Endothelial cell of umbilical vein (primary cell): ENCODE results near the gene SLC29A3. TPM values are rescaled to one million over a fixed set of nuclear protein-coding genes. Genes with fewer than 3 reads are reported as not detected.

Experiments used
- BruUV-seq: library from RNA; stranded (reverse); fragments of 400-500 nt; replicated peaks from 2 replicates; lab custom pipeline; 2021; lab: Mats Ljungman, UMichigan
- CTCF ChIA-PET: fragments of 300-600, 350-600 bp; sonication (Branson Sonifier 250); formaldehyde crosslinking; loops from one replicate; lab custom pipeline; 2021; ENCODE audit warnings: antibody characterized with exemption, inconsistent platforms; lab: Charles Lee
- POLR2A ChIA-PET: fragments of 300-600, 350-600 bp; sonication (Branson Sonifier 250); formaldehyde crosslinking; loops from one replicate; lab custom pipeline; 2021; ENCODE audit warnings: antibody characterized with exemption, inconsistent platforms; lab: Charles Lee
- DNase-seq: peaks from one replicate; pipeline ENCODE4 v3.0.0-alpha.2; 2011; ENCODE audit warnings: low read depth, low spot score
- FAIRE-seq: peaks from 2 replicates; lab custom pipeline; 2011; peaks lifted over from hg19 to GRCh38; lab: Jason Lieb, UNC
- H2AFZ ChIP-seq: 2 replicates; pipeline ENCODE4 v1.6.0; 2012; ENCODE audit warnings: low read depth, low read length, control low read depth, inconsistent platforms
- H3K27ac ChIP-seq: 2 replicates; pipeline ENCODE4 v1.5.1; 2011; ENCODE audit warnings: low read depth, mild to moderate bottlenecking, control low read depth, low read length, moderate library complexity; ENCODE audit not compliant: insufficient read depth
- H3K27me3 ChIP-seq, 2 experiments: 2 replicates each; pipeline versions ENCODE4 v1.6.0 to v1.6.1; 2011; ENCODE audit warnings: low read length in 2 of 2, mixed read lengths in 1 of 2; ENCODE audit not compliant: control insufficient read depth in 2 of 2, insufficient read depth in 2 of 2
- H3K36me3 ChIP-seq, 2 experiments: 2 replicates in 1 of 2; 3 replicates in 1 of 2; pipeline ENCODE4 v1.5.1; 2011; ENCODE audit warnings: low read length in 2 of 2, mild to moderate bottlenecking in 1 of 2, moderate library complexity in 1 of 2; ENCODE audit not compliant: control insufficient read depth in 2 of 2, insufficient read depth in 2 of 2; ENCODE audit errors: extremely low read depth in 1 of 2
- H3K4me1 ChIP-seq: 3 replicates; pipeline ENCODE4 v1.5.1; 2011; ENCODE audit warnings: mild to moderate bottlenecking, low read length; ENCODE audit not compliant: control insufficient read depth, insufficient read depth; ENCODE audit errors: extremely low read depth
- H3K4me2 ChIP-seq: 2 replicates; pipeline ENCODE4 v1.6.1; 2011; ENCODE audit warnings: low read length, control low read depth, mixed read lengths; ENCODE audit not compliant: insufficient read depth
- H3K4me3 ChIP-seq, 3 experiments: fragments of 200-600 bp in 1 of 3; sonication (generic), shearing (Covaris generic) in 1 of 3; replicated peaks in 1 of 3; 2 replicates each; pipeline ENCODE4 v1.5.1; 2011 to 2016; ENCODE audit warnings: control low read depth in 3 of 3, low read length in 3 of 3, mild to moderate bottlenecking in 2 of 3, inconsistent platforms in 1 of 3, low read depth in 1 of 3, moderate library complexity in 1 of 3; ENCODE audit not compliant: insufficient read depth in 1 of 3
- H3K79me2 ChIP-seq: 2 replicates; pipeline ENCODE4 v1.6.0; 2012; ENCODE audit warnings: low read length, inconsistent platforms; ENCODE audit not compliant: control insufficient read depth, insufficient read depth
- H3K9ac ChIP-seq: replicated peaks from 2 replicates; pipeline ENCODE3; 2011; ENCODE audit warnings: low read length, control low read depth; ENCODE audit not compliant: insufficient read depth; ENCODE audit errors: extremely low read depth
- H3K9me1 ChIP-seq: replicated peaks from 3 replicates; pipeline ENCODE4 v1.6.0; 2011; ENCODE audit warnings: mild to moderate bottlenecking, low read length; ENCODE audit not compliant: control insufficient read depth, insufficient read depth; ENCODE audit errors: extremely low read depth
- H3K9me3 ChIP-seq: replicated peaks from 2 replicates; pipeline ENCODE4 v1.5.1; 2012; ENCODE audit warnings: low read length, inconsistent platforms; ENCODE audit not compliant: control insufficient read depth, insufficient read depth
- H4K20me1 ChIP-seq: replicated peaks from 2 replicates; pipeline ENCODE3; 2011; ENCODE audit warnings: mild to moderate bottlenecking, low read length; ENCODE audit not compliant: control insufficient read depth, insufficient read depth; ENCODE audit errors: extremely low read depth
- CTCF ChIP-seq, 2 donors: IDR thresholded peaks; 1 replicate in 1 of 2; 2 replicates in 1 of 2; pipeline ENCODE4 v1.5.1; 2011; ENCODE audit warnings: low read length in 2 of 2, mild to moderate bottlenecking in 2 of 2, moderate library complexity in 2 of 2, control low read depth in 1 of 2, inconsistent platforms in 1 of 2, low read depth in 1 of 2; ENCODE audit not compliant: insufficient read depth in 1 of 2; ENCODE audit errors: extremely low read depth in 1 of 2
- EZH2 ChIP-seq: IDR thresholded peaks from 2 replicates; pipeline ENCODE4 v1.6.1; 2012; ENCODE audit warnings: borderline replicate concordance, low read depth, mild to moderate bottlenecking, moderate library complexity, low read length, inconsistent platforms; ENCODE audit not compliant: severe bottlenecking
- FOS ChIP-seq: IDR thresholded peaks from 2 replicates; pipeline ENCODE4 v1.6.1; 2011; ENCODE audit warnings: mild to moderate bottlenecking, low read length, moderate library complexity, borderline replicate concordance; ENCODE audit not compliant: insufficient read depth
- GATA2 ChIP-seq: IDR thresholded peaks from 2 replicates; pipeline ENCODE4 v1.7.0; 2011; ENCODE audit warnings: low read depth, mild to moderate bottlenecking, moderate library complexity, mixed read lengths, low read length; ENCODE audit not compliant: insufficient read length, insufficient read depth
- JUN ChIP-seq: IDR thresholded peaks from 2 replicates; pipeline ENCODE4 v1.6.1; 2011; ENCODE audit warnings: borderline replicate concordance, low read depth; ENCODE audit not compliant: insufficient read length, insufficient read depth
- MAX ChIP-seq: IDR thresholded peaks from 2 replicates; pipeline ENCODE4 v1.6.1; 2011; ENCODE audit not compliant: insufficient read depth, insufficient read length
- MYC ChIP-seq: IDR thresholded peaks from one replicate; pipeline ENCODE4 v1.6.1; 2011; ENCODE audit warnings: mild to moderate bottlenecking, low read depth, low read length
- POLR2A ChIP-seq: IDR thresholded peaks from 2 replicates; pipeline ENCODE4 v1.6.1; 2012; ENCODE audit warnings: low read depth, mild to moderate bottlenecking, control low read depth, low read length
- POLR2AphosphoS5 ChIP-seq: IDR thresholded peaks from 2 replicates; pipeline ENCODE4 v1.6.1; 2012; ENCODE audit warnings: low read depth, mild to moderate bottlenecking, control low read depth, low read length, moderate library complexity; ENCODE audit not compliant: insufficient read depth
- dilution Hi-C: fragments of 300-500 bp; cut with MboI; formaldehyde crosslinking; loops from one replicate; pipeline ENCODE4 v1.15.0; 2019; ENCODE audit warnings: low sequenced_read_pairs; ENCODE audit not compliant: extremely low pct_ligation_motif_present
- intact Hi-C: fragments of 100-400 bp; cut with micrococcal nuclease; formaldehyde crosslinking; loops from one replicate; pipeline ENCODE4 v1.10.0; 2022
- polyA plus RNA-seq, 4 experiments: library from polyadenylated mRNA; depleted of rRNA in 3 of 4; stranded (reverse) in 3 of 4; unstranded in 1 of 4; fragments of >200 nt; gene quantifications; 2 replicates each; pipeline versions ENCODE4 v1.2.1 to v1.2.3, GENCODE V29; 2011 to 2012; ENCODE audit warnings: missing spikeins in 1 of 4
- total RNA-seq: library from RNA; stranded (reverse); gene quantifications from 2 replicates; pipeline ENCODE4 v1.2.3, GENCODE V29; 2021

The SLC29A3 gene
- total and polyA plus RNA-seq, 2 donors (not counting 3 experiments of a cell fraction or from before 2014, with no cell fraction given), result 5.0 to 9.1 TPM

- Histone ChIP-seq H3K9ac (no peak overlapping the region), H3K4me1 (no peaks in the 10 kb centered on the region), H3K79me2 (no peaks in the 10 kb centered on the region), H3K9me1 (no peaks in the 10 kb centered on the region), H4K20me1 (no peaks in the 10 kb centered on the region), H3K9me3 (no peaks in the 10 kb centered on the region), H3K27me3 (peaks cover 13 to 19% of the 10 kb centered on the region in 2 experiments), H3K27ac (no peak overlapping the region), H2AFZ (no peak overlapping the region), H3K36me3 (no peaks in the 10 kb centered on the region), H3K4me3 (no peak overlapping the region), H3K4me2 (no peak overlapping the region)
- intact Hi-C loops (no loop called here), dilution Hi-C loops (no loop called here)
- CTCF ChIA-PET, result interaction anchor here (0.6 to 1.9 kb wide), 2 partner anchors 12 to 401 kb away, joined by 3 to 9 read pairs; partner anchors contain the start of gene SLC29A3
- FAIRE-seq (no peak), DNase-seq (no peak)
- BruUV-seq, result no TSS peak
- TF ChIP-seq MYC (no peak), JUN (no peak), FOS (no peak), GATA2 (no peak), CTCF (IDR thresholded peaks at IDR 0.05; ENCODE audit: extremely low read depth in 1 of 2, insufficient read depth in 1 of 2, low read depth in 1 of 2, low read length in 2 of 2) (no peak), POLR2A (no peak), POLR2AphosphoS5 (no peak), EZH2 (no peak), MAX (no peak)
- POLR2A ChIA-PET, result no interaction called here
Measured at GRCh38 chr10:71306979-71307378, 12.1 kb upstream of the SLC29A3 start.
